Stomach (tissue), 4 donors: ENCODE data around the gene TLL1.

ENCODE experiments used
- EP300 ChIP-seq: sonication (generic); formaldehyde crosslinking; IDR thresholded peaks from one replicate; pipeline ENCODE4 v1.6.1; 2017; ENCODE audit warnings: antibody characterized with exemption
- TF ChIP-seq, protein P1 (sequence below), 7 experiments: fragments of 450-650 bp in 4 of 7; fragments of 200-600 bp in 3 of 7; sonication (generic) in 3 of 7; IDR thresholded peaks; one replicate each; pipeline ENCODE4 v1.5.1; 2016 to 2019; ENCODE audit warnings: antibody characterized with exemption in 7 of 7, control low read depth in 2 of 7, mild to moderate bottlenecking in 1 of 7

DNA sequence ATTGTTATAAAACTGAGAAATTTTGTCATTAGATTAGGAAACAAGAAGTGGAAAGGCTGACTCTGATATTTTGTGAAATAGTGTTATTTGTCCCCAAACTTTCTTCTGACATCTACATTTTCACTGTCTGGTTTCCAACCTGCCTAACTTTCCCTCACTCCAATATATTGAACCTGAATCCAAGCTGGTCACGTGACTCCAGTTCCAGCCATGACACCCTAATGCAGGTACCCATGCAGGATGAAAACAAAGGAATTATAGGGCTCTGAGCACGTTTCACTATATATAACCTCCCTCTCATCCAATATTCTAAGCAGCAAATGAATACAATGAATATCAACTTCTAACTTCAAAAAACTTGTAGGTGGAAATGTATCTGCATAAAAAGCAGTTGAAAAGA lies 231.6 kb downstream of the TLL1 start:
- TF ChIP-seq, protein P1, sequence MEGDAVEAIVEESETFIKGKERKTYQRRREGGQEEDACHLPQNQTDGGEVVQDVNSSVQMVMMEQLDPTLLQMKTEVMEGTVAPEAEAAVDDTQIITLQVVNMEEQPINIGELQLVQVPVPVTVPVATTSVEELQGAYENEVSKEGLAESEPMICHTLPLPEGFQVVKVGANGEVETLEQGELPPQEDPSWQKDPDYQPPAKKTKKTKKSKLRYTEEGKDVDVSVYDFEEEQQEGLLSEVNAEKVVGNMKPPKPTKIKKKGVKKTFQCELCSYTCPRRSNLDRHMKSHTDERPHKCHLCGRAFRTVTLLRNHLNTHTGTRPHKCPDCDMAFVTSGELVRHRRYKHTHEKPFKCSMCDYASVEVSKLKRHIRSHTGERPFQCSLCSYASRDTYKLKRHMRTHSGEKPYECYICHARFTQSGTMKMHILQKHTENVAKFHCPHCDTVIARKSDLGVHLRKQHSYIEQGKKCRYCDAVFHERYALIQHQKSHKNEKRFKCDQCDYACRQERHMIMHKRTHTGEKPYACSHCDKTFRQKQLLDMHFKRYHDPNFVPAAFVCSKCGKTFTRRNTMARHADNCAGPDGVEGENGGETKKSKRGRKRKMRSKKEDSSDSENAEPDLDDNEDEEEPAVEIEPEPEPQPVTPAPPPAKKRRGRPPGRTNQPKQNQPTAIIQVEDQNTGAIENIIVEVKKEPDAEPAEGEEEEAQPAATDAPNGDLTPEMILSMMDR (IDR thresholded peaks at IDR 0.05), result no peak
- TF ChIP-seq EP300, result no peak
